ENCODE results near the gene PLEKHG4B. TPM values are rescaled to one million over a fixed set of nuclear protein-coding genes. Genes with fewer than 3 reads are reported as not detected.

The PLEKHG4B gene
- polyA plus RNA-seq, 3 donors: not detected

GRCh38 chr5:82570-82969 is 9.4 kb upstream of the PLEKHG4B start:
- H3K36me3 Mint-ChIP-seq: no peaks in the 10 kb centered on the region
- H3K9me3 ChIP-seq (replicated peaks in 1 of 2; ENCODE audit: control insufficient read depth in 1 of 2, insufficient read depth in 1 of 2, low read length in 2 of 2): no peaks in the 10 kb centered on the region
- no peaks in the 10 kb centered on the region for H4K20me1 ChIP-seq (ENCODE audit: insufficient read depth, low read length)
- no peaks in the 10 kb centered on the region for H3K36me3 ChIP-seq (replicated peaks in 1 of 2; ENCODE audit: control insufficient read depth in 1 of 2, insufficient read depth in 2 of 2, low read length in 2 of 2)
- H3K9me3 Mint-ChIP-seq: peaks cover 0 to 7% (median 1%) of the 10 kb centered on the region in 7 donors
- intact Hi-C loops (cut with micrococcal nuclease): no loop called here
- no peaks in the 10 kb centered on the region for H3K4me1 Mint-ChIP-seq
- no peak for DNase-seq
- H3K27me3 ChIP-seq (ENCODE audit: control insufficient read depth in 2 of 2, insufficient read depth in 2 of 2, low read length in 2 of 2): no peaks in the 10 kb centered on the region
- H2AFZ ChIP-seq (ENCODE audit: insufficient read depth, low read depth, low read length, poor library complexity, severe bottlenecking): no peak overlapping the region
- H3K79me2 ChIP-seq (ENCODE audit: insufficient read depth, low read length): no peaks in the 10 kb centered on the region
- H3K4me3 ChIP-seq (replicated peaks in 1 of 3; ENCODE audit: low read depth in 2 of 3, low read length in 3 of 3): no peak overlapping the region
- TF ChIP-seq CTCF (IDR thresholded peaks at IDR 0.05): no peak
- 96% methylated on average over 6 of the region's 10 CpGs for whole genome bisulfite sequencing (ENCODE audit: insufficient coverage)
- H3K4me3 Mint-ChIP-seq: no peak overlapping the region
- no peaks in the 10 kb centered on the region for H3K4me1 ChIP-seq (ENCODE audit: control insufficient read depth in 1 of 2, insufficient read depth in 2 of 2, low read length in 2 of 2)
- no peak overlapping the region for H3K9ac ChIP-seq (ENCODE audit: insufficient read depth, low read length, poor library complexity, severe bottlenecking)
- H3K27ac ChIP-seq (ENCODE audit: low read depth in 1 of 2, low read length in 2 of 2): no peak overlapping the region
- H3K27ac Mint-ChIP-seq: no peak overlapping the region
- no peak overlapping the region for H3K4me2 ChIP-seq (replicated peaks; ENCODE audit: extremely low read depth, low read length, poor library complexity, severe bottlenecking)
- peaks cover 0 to 15% (median 2%) of the 10 kb centered on the region in 3 donors for H3K27me3 Mint-ChIP-seq (ENCODE audit: low read depth in 3 of 3)

- Mint-ChIP-seq H3K4me3 (no peak overlapping the region), H3K9me3 (peaks cover 0 to 7% (median 1%) of the 10 kb centered on the region in 7 donors), H3K36me3 (no peaks in the 10 kb centered on the region), H3K27ac (no peak overlapping the region), H3K27me3 (ENCODE audit: low read depth in 3 of 3) (peaks cover 0 to 17% (median 2%) of the 10 kb centered on the region in 3 donors), H3K4me1 (no peaks in the 10 kb centered on the region)
- no peaks in the 10 kb centered on the region for H3K27me3 ChIP-seq (ENCODE audit: control insufficient read depth in 2 of 2, insufficient read depth in 2 of 2, low read length in 2 of 2)
- H3K4me3 ChIP-seq (replicated peaks in 1 of 3; ENCODE audit: low read depth in 2 of 3, low read length in 3 of 3): no peak overlapping the region
- no peaks in the 10 kb centered on the region for H3K79me2 ChIP-seq (ENCODE audit: insufficient read depth, low read length)
- no peak overlapping the region for H2AFZ ChIP-seq (ENCODE audit: insufficient read depth, low read depth, low read length, poor library complexity, severe bottlenecking)
- H3K9ac ChIP-seq (ENCODE audit: insufficient read depth, low read length, poor library complexity, severe bottlenecking): no peak overlapping the region
- TF ChIP-seq CTCF (IDR thresholded peaks at IDR 0.05): no peak
- 93% methylated on average over 3 of the region's 13 CpGs for WGBS (ENCODE audit: insufficient coverage)
- H3K36me3 ChIP-seq (replicated peaks in 1 of 2; ENCODE audit: control insufficient read depth in 1 of 2, insufficient read depth in 2 of 2, low read length in 2 of 2): no peaks in the 10 kb centered on the region
- H3K9me3 ChIP-seq (replicated peaks in 1 of 2; ENCODE audit: control insufficient read depth in 1 of 2, insufficient read depth in 1 of 2, low read length in 2 of 2): no peaks in the 10 kb centered on the region
- no peak overlapping the region for H3K4me2 ChIP-seq (replicated peaks; ENCODE audit: extremely low read depth, low read length, poor library complexity, severe bottlenecking)
- H3K4me1 ChIP-seq (ENCODE audit: control insufficient read depth in 1 of 2, insufficient read depth in 2 of 2, low read length in 2 of 2): no peaks in the 10 kb centered on the region
- DNase-seq: no peak
- H3K27ac ChIP-seq (ENCODE audit: low read depth in 1 of 2, low read length in 2 of 2): no peak overlapping the region
- H4K20me1 ChIP-seq (ENCODE audit: insufficient read depth, low read length): no peaks in the 10 kb centered on the region
- intact Hi-C loops (cut with micrococcal nuclease): no loop called here
Measured at GRCh38 chr5:83029-83428, 8.9 kb upstream of the PLEKHG4B start.

Measured in CD14-positive monocyte (primary cell).